ACC112 (cell line): ENCODE data around the gene URB1.

Source experiments
- H2AFZ ChIP-seq: fragments of 200-600 bp; sonication (generic); one replicate; pipeline ENCODE4 v1.6.0; 2017; ENCODE audit warnings: antibody characterized with exemption, low read length; ENCODE audit not compliant: unreplicated experiment
- H3K27ac ChIP-seq: fragments of 200-600 bp; sonication (generic); 2 replicates; pipeline ENCODE4 v1.5.1; 2014; ENCODE audit warnings: low read depth, mild to moderate bottlenecking, antibody characterized with exemption, low read length, moderate library complexity
- H3K27me3 ChIP-seq: fragments of 200-600 bp; sonication (generic); 2 replicates; pipeline ENCODE4 v1.6.1; 2014; ENCODE audit warnings: mild to moderate bottlenecking, antibody characterized with exemption, low read length, moderate library complexity, mixed read lengths; ENCODE audit not compliant: insufficient read depth
- H3K36me3 ChIP-seq: fragments of 200-600 bp; sonication (generic); 2 replicates; pipeline ENCODE4 v1.6.1; 2016; ENCODE audit warnings: mild to moderate bottlenecking, antibody characterized with exemption, low read length, moderate library complexity, mixed read lengths; ENCODE audit not compliant: insufficient read depth
- H3K4me1 ChIP-seq: fragments of 200-600 bp; sonication (generic); one replicate; pipeline ENCODE4 v1.6.1; 2016; ENCODE audit warnings: low read length, mixed read lengths; ENCODE audit not compliant: insufficient read depth, unreplicated experiment, control insufficient read depth
- H3K4me3 ChIP-seq: fragments of 200-600 bp; sonication (generic); 2 replicates; pipeline ENCODE4 v1.5.1; 2014; ENCODE audit warnings: mild to moderate bottlenecking, low read depth, low read length
- H3K79me2 ChIP-seq: fragments of 200-600 bp; sonication (generic); one replicate; pipeline ENCODE4 v1.6.0; 2016; ENCODE audit warnings: low read length; ENCODE audit not compliant: control insufficient read depth, unreplicated experiment, insufficient read depth

Gene URB1

GRCh38 chr21:32423320-32424190, 30.7 kb upstream of the URB1 start:
- peak overlapping the region; percentile 82 for H3K27ac ChIP-seq
- no peak overlapping the region for H2AFZ ChIP-seq

GRCh38 chr21:32422064-32422463, 29.3 kb upstream of the URB1 start:
- H3K36me3 ChIP-seq: peaks cover 16% of the 10 kb centered on the region
- H3K4me3 ChIP-seq: no peak overlapping the region
- peaks cover 39% of the 10 kb centered on the region for H3K4me1 ChIP-seq
- 0 out of 2 replicates have a peak overlapping the region, but pooled peaks have one; percentile 82 for H3K27ac ChIP-seq
- peaks cover 73% of the 10 kb centered on the region for H3K79me2 ChIP-seq
- H2AFZ ChIP-seq: no peak overlapping the region
- no peaks in the 10 kb centered on the region for H3K27me3 ChIP-seq

More at GRCh38 chr21:32423320-32424190, 30.7 kb upstream of the URB1 start:
- Histone ChIP-seq H3K27me3 (no peaks in the 10 kb centered on the region), H3K36me3 (peaks cover 13% of the 10 kb centered on the region), H3K79me2 (peaks cover 70% of the 10 kb centered on the region), H3K4me3 (peak overlapping the region; percentile 38; the same call in 1 of the 2 replicates), H3K4me1 (peaks cover 52% of the 10 kb centered on the region)

GRCh38 chr21:32418146-32418545, 25.3 kb upstream of the URB1 start:
- H3K36me3 ChIP-seq: peaks cover 18% of the 10 kb centered on the region
- H3K79me2 ChIP-seq: peaks cover 72% of the 10 kb centered on the region
- no peak overlapping the region for H3K27ac ChIP-seq
- no peak overlapping the region for H2AFZ ChIP-seq
- peaks cover 16% of the 10 kb centered on the region for H3K4me1 ChIP-seq
- H3K27me3 ChIP-seq: no peaks in the 10 kb centered on the region
- no peak overlapping the region for H3K4me3 ChIP-seq

GRCh38 chr21:32415451-32416398, 22.9 kb upstream of the URB1 start:
- Histone ChIP-seq H3K4me3 (peak overlapping the region; percentile 97), H2AFZ (peak overlapping the region; percentile 20), H3K79me2 (peaks cover 74% of the 10 kb centered on the region), H3K27me3 (no peaks in the 10 kb centered on the region), H3K36me3 (peaks cover 5% of the 10 kb centered on the region; the same call in 1 of the 2 replicates), H3K4me1 (peaks cover 19% of the 10 kb centered on the region), H3K27ac (peak overlapping the region; percentile 95)

GRCh38 chr21:32414579-32415358, 22.0 kb upstream of the URB1 start:
- Histone ChIP-seq H3K4me1 (peaks cover 23% of the 10 kb centered on the region), H2AFZ (no peak overlapping the region), H3K79me2 (peaks cover 69% of the 10 kb centered on the region), H3K4me3 (peak overlapping the region; percentile 97), H3K27me3 (no peaks in the 10 kb centered on the region), H3K36me3 (peaks cover 5% of the 10 kb centered on the region; the same call in 1 of the 2 replicates), H3K27ac (peak overlapping the region; percentile 95)

GRCh38 chr21:32413697-32414578, 21.1 kb upstream of the URB1 start:
- H3K27ac ChIP-seq: peak overlapping the region; percentile 95
- peaks cover 5% of the 10 kb centered on the region; the same call in 1 of the 2 replicates for H3K36me3 ChIP-seq
- H3K79me2 ChIP-seq: peaks cover 63% of the 10 kb centered on the region
- H3K27me3 ChIP-seq: no peaks in the 10 kb centered on the region
- peak overlapping the region; percentile 97 for H3K4me3 ChIP-seq
- H2AFZ ChIP-seq: no peak overlapping the region
- H3K4me1 ChIP-seq: peaks cover 23% of the 10 kb centered on the region

- Histone ChIP-seq H3K36me3 (peaks cover 5% of the 10 kb centered on the region; the same call in 1 of the 2 replicates), H3K27me3 (no peaks in the 10 kb centered on the region), H3K4me1 (peaks cover 23% of the 10 kb centered on the region), H2AFZ (peak overlapping the region; percentile 92), H3K27ac (peak overlapping the region; percentile 95), H3K4me3 (peak overlapping the region; percentile 97), H3K79me2 (peaks cover 55% of the 10 kb centered on the region)
Observed at GRCh38 chr21:32413015-32413504, 20.2 kb upstream of the URB1 start.

- Histone ChIP-seq H2AFZ (peak within 1 kb of the TSS; percentile 92), H3K4me3 (peak within 1 kb of the TSS; percentile 97), H3K79me2 (peaks cover 48% of the 10 kb centered on the region), H3K27ac (peak within 1 kb of the TSS; percentile 95), H3K4me1 (peaks cover 23% of the 10 kb centered on the region), H3K27me3 (no peaks in the 10 kb centered on the region), H3K36me3 (peaks cover 5% of the 10 kb centered on the region; the same call in 1 of the 2 replicates)
Observed at GRCh38 chr21:32412162-32413014, 19.6 kb upstream of the URB1 start, which contains the start of gene EVA1C. Gene EVA1C (plus strand): TSS chr21:32412706. CDS start chr21:32412854, 148 bp downstream.
